HepG2 (cell line): ENCODE results near the gene EEF2. TPM values are rescaled to one million over a fixed set of nuclear protein-coding genes. Genes with fewer than 3 reads are reported as not detected.

Experiments
- ATF7 ChIP-seq, 2 experiments: fragments of 450-650 bp in 1 of 2; sonication (generic) in 1 of 2; formaldehyde crosslinking in 1 of 2; IDR thresholded peaks; 2 replicates each; pipeline versions ENCODE4 v1.4.0 to v1.6.1; 2016 to 2020; ENCODE audit warnings: antibody characterized with exemption in 1 of 2, mild to moderate bottlenecking in 1 of 2, missing genetic modification reagents in 1 of 2
- EP300 ChIP-seq, 3 experiments: sonication (generic) in 1 of 3; formaldehyde crosslinking in 1 of 3; IDR thresholded peaks; 2 replicates each; pipeline versions ENCODE4 v1.5.1 to v1.6.1; 2011 to 2020; ENCODE audit warnings: low read depth in 2 of 3, low read length in 2 of 3, borderline replicate concordance in 1 of 3, improper control_type of control experiment in 1 of 3, mild to moderate bottlenecking in 1 of 3, missing genetic modification reagents in 1 of 3, moderate library complexity in 1 of 3
- FOXO1 ChIP-seq: sonication (generic); formaldehyde crosslinking; IDR thresholded peaks from 2 replicates; pipeline ENCODE4 v1.4.0; 2020; ENCODE audit warnings: missing genetic modification reagents
- KMT2B ChIP-seq: IDR thresholded peaks from 2 replicates; pipeline ENCODE4 v1.6.1; 2016; ENCODE audit warnings: missing genetic modification reagents, missing compliant biosample characterization
- LCORL ChIP-seq, 2 experiments: fragments of 450-650 bp in 1 of 2; sonication (generic) in 1 of 2; formaldehyde crosslinking in 1 of 2; IDR thresholded peaks; 2 replicates each; pipeline versions ENCODE4 v1.5.0 to v1.6.1; 2017 to 2020; ENCODE audit warnings: antibody characterized with exemption in 1 of 2, missing genetic modification reagents in 1 of 2
- MLLT10 ChIP-seq: sonication (generic); formaldehyde crosslinking; IDR thresholded peaks from 2 replicates; pipeline ENCODE4 v1.4.0; 2020; ENCODE audit warnings: missing genetic modification reagents
- PCBP1 ChIP-seq: fragments of 200-400 bp; formaldehyde crosslinking; IDR thresholded peaks from 2 replicates; pipeline ENCODE4 v1.6.1; 2017; ENCODE audit warnings: mild to moderate bottlenecking, low read depth, low read length, borderline replicate concordance
- POGZ ChIP-seq: sonication (generic); formaldehyde crosslinking; IDR thresholded peaks from 2 replicates; pipeline ENCODE4 v1.4.0; 2020; ENCODE audit warnings: mild to moderate bottlenecking, missing genetic modification reagents
- STAG1 ChIP-seq: sonication (generic); formaldehyde crosslinking; IDR thresholded peaks from 2 replicates; pipeline ENCODE4 v1.4.0; 2020; ENCODE audit warnings: missing genetic modification reagents
- TEAD3 ChIP-seq: optimal IDR thresholded peaks from 2 replicates; pipeline ENCODE3; 2016; ENCODE audit warnings: borderline replicate concordance
- XRCC5 ChIP-seq: fragments of 200-400 bp; formaldehyde crosslinking; optimal IDR thresholded peaks from 2 replicates; pipeline ENCODE3; 2017; ENCODE audit warnings: mild to moderate bottlenecking, low read length
- ZFX ChIP-seq: sonication (generic); formaldehyde crosslinking; IDR thresholded peaks from 2 replicates; pipeline ENCODE4 v1.4.0; 2020; ENCODE audit warnings: mild to moderate bottlenecking, low read depth, missing genetic modification reagents, moderate library complexity
- ZNF136 ChIP-seq: sonication (generic); formaldehyde crosslinking; IDR thresholded peaks from 2 replicates; pipeline ENCODE4 v1.8.1; 2022; ENCODE audit warnings: low read depth, mild to moderate bottlenecking, moderate library complexity, missing genetic modification reagents
- ZNF205 ChIP-seq: IDR thresholded peaks from 2 replicates; pipeline ENCODE4 v1.6.1; 2018; ENCODE audit warnings: missing biosample characterization, missing genetic modification reagents
- ZNF382 ChIP-seq: sonication (generic); formaldehyde crosslinking; IDR thresholded peaks from 2 replicates; pipeline ENCODE4 v1.5.0; 2020; ENCODE audit warnings: missing genetic modification reagents, mild to moderate bottlenecking, borderline replicate concordance
- ZNF816 ChIP-seq: sonication (generic); formaldehyde crosslinking; IDR thresholded peaks from 2 replicates; pipeline ENCODE4 v1.8.0; 2022; ENCODE audit warnings: missing genetic modification reagents, mild to moderate bottlenecking, borderline replicate concordance
- ZSCAN31 ChIP-seq: sonication (generic); formaldehyde crosslinking; IDR thresholded peaks from 2 replicates; pipeline ENCODE4 v1.5.0; 2020; ENCODE audit warnings: low read depth, mild to moderate bottlenecking, missing genetic modification reagents
- polyA plus RNA-seq, 8 experiments: library from polyadenylated mRNA; depleted of rRNA in 3 of 8; stranded (reverse) in 7 of 8; unstranded in 1 of 8; fragments of >200 nt; fragmentation: Illumina TruSeq in 4 of 8; extraction: Trizol in 4 of 8; gene quantifications; 2 replicates each; pipeline versions ENCODE4 v1.2.1 to v1.2.3, GENCODE V29; 2011 to 2016; ENCODE audit warnings: low read depth in 4 of 8, missing spikeins in 1 of 8, mixed read lengths in 1 of 8; ENCODE audit not compliant: insufficient read depth in 1 of 8
- total RNA-seq, 5 experiments: library from RNA; depleted of rRNA; stranded (reverse); fragments of >200 nt; fragmentation: Illumina TruSeq; extraction: Trizol; gene quantifications; 2 replicates each; pipeline ENCODE4 v1.2.3, GENCODE V29; 2016; ENCODE audit warnings: low read depth in 1 of 5
- TF ChIP-seq, protein P1 (sequence below): sonication (generic); formaldehyde crosslinking; IDR thresholded peaks from 2 replicates; pipeline ENCODE4 v1.8.1; 2023; ENCODE audit warnings: mild to moderate bottlenecking, missing genetic modification reagents
- TF ChIP-seq, protein P2 (sequence below): sonication (generic); formaldehyde crosslinking; IDR thresholded peaks from 2 replicates; pipeline ENCODE4 v1.8.0; 2022; ENCODE audit warnings: missing genetic modification reagents, mild to moderate bottlenecking, moderate library complexity, borderline replicate concordance
- TF ChIP-seq, protein P3 (sequence below): sonication (generic); formaldehyde crosslinking; IDR thresholded peaks from 2 replicates; pipeline ENCODE4 v1.4.0; 2020; ENCODE audit warnings: missing genetic modification reagents, borderline replicate concordance

EEF2 gene
- total and polyA plus RNA-seq, 2 of the 13 experiments (the other 11 are each of a cell fraction or from before 2014, with no cell fraction given): 1,441 to 1,777 TPM

DNA sequence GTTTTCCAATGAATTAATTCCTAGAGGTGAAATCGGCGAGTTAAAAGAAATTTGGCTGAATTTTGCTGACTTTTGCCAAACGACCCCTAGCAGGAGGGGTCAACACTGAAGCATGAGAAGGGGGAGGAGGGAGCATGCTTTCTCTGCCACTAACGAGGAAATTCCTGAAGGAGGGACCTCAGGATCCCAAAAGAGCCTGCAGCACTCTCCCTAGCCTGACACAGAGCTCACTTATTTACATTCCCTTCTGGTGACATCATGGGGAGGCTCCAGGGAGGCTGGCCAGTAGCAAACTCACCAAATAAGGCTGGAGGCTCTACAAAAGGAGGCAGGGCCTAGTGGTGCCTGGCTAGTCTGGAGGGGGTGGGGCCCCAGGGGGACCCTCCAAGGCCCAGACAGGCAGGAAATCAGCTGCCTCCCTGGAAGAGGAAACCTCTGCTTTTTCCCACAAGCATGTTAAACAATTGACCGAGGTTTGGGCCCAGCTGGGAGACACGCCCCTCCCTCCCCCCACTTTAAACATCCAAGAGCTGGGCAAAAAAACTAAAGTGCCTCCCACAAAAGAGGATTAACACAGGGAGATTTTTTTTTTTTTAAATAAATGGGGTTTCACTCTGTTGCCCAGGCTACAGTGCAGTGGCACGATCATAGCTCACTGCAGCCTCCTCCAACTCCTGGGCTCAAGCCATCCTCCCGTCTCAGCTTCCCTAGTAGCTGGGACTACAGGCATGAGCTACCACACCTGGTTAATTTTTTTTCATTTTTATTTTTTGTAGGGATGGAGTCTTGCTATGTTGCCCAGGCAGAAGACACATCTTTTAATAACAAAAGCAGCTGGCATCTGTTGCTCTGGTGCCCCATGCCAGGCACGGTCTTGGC, 16.5 kb downstream of the EEF2 start (continued):
- TF ChIP-seq EP300 (IDR thresholded peaks at IDR 0.05; ENCODE audit: low read depth in 2 of 2, low read length in 2 of 2): no peak
- peak; percentile 59; the same call in 1 of the 2 replicates for TF ChIP-seq EP300 (CRISPR knock-in tag; IDR thresholded peaks at IDR 0.05; ENCODE audit: borderline replicate concordance)
- TF ChIP-seq LCORL (IDR thresholded peaks at IDR 0.05): no peak
- peak; percentile 76; the same call in 1 of the 2 replicates for TF ChIP-seq LCORL (CRISPR knock-in tag; IDR thresholded peaks at IDR 0.05)
- no peak for TF ChIP-seq ZSCAN31
- TF ChIP-seq, protein P1, sequence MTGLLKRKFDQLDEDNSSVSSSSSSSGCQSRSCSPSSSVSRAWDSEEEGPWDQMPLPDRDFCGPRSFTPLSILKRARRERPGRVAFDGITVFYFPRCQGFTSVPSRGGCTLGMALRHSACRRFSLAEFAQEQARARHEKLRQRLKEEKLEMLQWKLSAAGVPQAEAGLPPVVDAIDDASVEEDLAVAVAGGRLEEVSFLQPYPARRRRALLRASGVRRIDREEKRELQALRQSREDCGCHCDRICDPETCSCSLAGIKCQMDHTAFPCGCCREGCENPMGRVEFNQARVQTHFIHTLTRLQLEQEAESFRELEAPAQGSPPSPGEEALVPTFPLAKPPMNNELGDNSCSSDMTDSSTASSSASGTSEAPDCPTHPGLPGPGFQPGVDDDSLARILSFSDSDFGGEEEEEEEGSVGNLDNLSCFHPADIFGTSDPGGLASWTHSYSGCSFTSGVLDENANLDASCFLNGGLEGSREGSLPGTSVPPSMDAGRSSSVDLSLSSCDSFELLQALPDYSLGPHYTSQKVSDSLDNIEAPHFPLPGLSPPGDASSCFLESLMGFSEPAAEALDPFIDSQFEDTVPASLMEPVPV: no peak
- TF ChIP-seq PCBP1: no peak
- no peak for TF ChIP-seq ZNF816 (CRISPR knock-in tag)
- TF ChIP-seq MLLT10 (CRISPR knock-in tag): no peak
- peak; percentile 74 for TF ChIP-seq XRCC5
- peak; percentile 89 for TF ChIP-seq ATF7 (IDR thresholded peaks at IDR 0.05)
- peak; percentile 99 for TF ChIP-seq ATF7 (CRISPR knock-in tag; IDR thresholded peaks at IDR 0.05)
- TF ChIP-seq, protein P2, sequence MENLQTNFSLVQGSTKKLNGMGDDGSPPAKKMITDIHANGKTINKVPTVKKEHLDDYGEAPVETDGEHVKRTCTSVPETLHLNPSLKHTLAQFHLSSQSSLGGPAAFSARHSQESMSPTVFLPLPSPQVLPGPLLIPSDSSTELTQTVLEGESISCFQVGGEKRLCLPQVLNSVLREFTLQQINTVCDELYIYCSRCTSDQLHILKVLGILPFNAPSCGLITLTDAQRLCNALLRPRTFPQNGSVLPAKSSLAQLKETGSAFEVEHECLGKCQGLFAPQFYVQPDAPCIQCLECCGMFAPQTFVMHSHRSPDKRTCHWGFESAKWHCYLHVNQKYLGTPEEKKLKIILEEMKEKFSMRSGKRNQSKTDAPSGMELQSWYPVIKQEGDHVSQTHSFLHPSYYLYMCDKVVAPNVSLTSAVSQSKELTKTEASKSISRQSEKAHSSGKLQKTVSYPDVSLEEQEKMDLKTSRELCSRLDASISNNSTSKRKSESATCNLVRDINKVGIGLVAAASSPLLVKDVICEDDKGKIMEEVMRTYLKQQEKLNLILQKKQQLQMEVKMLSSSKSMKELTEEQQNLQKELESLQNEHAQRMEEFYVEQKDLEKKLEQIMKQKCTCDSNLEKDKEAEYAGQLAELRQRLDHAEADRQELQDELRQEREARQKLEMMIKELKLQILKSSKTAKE (CRISPR knock-in tag): no peak
- TF ChIP-seq TEAD3: peak; percentile 99
- no peak for TF ChIP-seq ZNF136
- TF ChIP-seq KMT2B (CRISPR knock-in tag): peak; percentile 41; the same call in 1 of the 2 replicates
- TF ChIP-seq ZNF382 (CRISPR knock-in tag): no peak
- TF ChIP-seq FOXO1 (CRISPR knock-in tag): no peak
- TF ChIP-seq ZNF205 (CRISPR knock-in tag): no peak
- TF ChIP-seq, protein P3, sequence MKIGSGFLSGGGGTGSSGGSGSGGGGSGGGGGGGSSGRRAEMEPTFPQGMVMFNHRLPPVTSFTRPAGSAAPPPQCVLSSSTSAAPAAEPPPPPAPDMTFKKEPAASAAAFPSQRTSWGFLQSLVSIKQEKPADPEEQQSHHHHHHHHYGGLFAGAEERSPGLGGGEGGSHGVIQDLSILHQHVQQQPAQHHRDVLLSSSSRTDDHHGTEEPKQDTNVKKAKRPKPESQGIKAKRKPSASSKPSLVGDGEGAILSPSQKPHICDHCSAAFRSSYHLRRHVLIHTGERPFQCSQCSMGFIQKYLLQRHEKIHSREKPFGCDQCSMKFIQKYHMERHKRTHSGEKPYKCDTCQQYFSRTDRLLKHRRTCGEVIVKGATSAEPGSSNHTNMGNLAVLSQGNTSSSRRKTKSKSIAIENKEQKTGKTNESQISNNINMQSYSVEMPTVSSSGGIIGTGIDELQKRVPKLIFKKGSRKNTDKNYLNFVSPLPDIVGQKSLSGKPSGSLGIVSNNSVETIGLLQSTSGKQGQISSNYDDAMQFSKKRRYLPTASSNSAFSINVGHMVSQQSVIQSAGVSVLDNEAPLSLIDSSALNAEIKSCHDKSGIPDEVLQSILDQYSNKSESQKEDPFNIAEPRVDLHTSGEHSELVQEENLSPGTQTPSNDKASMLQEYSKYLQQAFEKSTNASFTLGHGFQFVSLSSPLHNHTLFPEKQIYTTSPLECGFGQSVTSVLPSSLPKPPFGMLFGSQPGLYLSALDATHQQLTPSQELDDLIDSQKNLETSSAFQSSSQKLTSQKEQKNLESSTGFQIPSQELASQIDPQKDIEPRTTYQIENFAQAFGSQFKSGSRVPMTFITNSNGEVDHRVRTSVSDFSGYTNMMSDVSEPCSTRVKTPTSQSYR (CRISPR knock-in tag): peak; percentile 69; the same call in 1 of the 2 replicates
- TF ChIP-seq ZFX (CRISPR knock-in tag): peak; percentile 56; the same call in 1 of the 2 replicates
- TF ChIP-seq POGZ (CRISPR knock-in tag): 0 out of 2 replicates have a peak, but pooled peaks have one; percentile 27
- TF ChIP-seq STAG1 (CRISPR knock-in tag): no peak
